HEK293 (cell line): ENCODE results near the gene NME1.

Source experiments
- CTCF ChIA-PET: fragments of 350-600 bp; formaldehyde crosslinking; extraction: SDS; loops from one replicate; lab custom pipeline; 2021; ENCODE audit warnings: antibody characterized with exemption; lab: Yijun Ruan, JAX
- POLR2A ChIA-PET: fragments of 300-600 bp; formaldehyde crosslinking; extraction: SDS; loops from one replicate; lab custom pipeline; 2020; ENCODE audit warnings: antibody characterized with exemption, inconsistent platforms; lab: Yijun Ruan, JAX
- H3K27ac ChIP-seq: fragments of 200-500 bp; sonication (Bioruptor generic); 2 replicates; pipeline ENCODE4 v1.5.1; 2014; ENCODE audit warnings: low read depth, low read length, control low read depth, inconsistent platforms; ENCODE audit errors: extremely low read depth
- H3K36me3 ChIP-seq, 2 experiments: fragments of 200-500 bp in 1 of 2; sonication (Bioruptor generic) in 1 of 2; 1 replicate in 1 of 2; 2 replicates in 1 of 2; pipeline ENCODE4 v1.5.1; 2014 to 2017; ENCODE audit warnings: inconsistent platforms in 2 of 2, low read length in 2 of 2; ENCODE audit not compliant: control insufficient read depth in 2 of 2, insufficient read depth in 1 of 2
- H3K4me1 ChIP-seq: fragments of 200-500 bp; sonication (Bioruptor generic); 2 replicates; pipeline ENCODE4 v1.5.1; 2014; ENCODE audit warnings: mild to moderate bottlenecking, low read length, inconsistent platforms; ENCODE audit not compliant: control insufficient read depth, insufficient read depth
- H3K4me3 ChIP-seq: 2 replicates; pipeline ENCODE4 v1.5.1; 2011; ENCODE audit warnings: low read depth, mild to moderate bottlenecking, control low read depth, low read length, moderate library complexity
- H3K9me3 ChIP-seq: fragments of 200-500 bp; sonication (Bioruptor generic); 2 replicates; pipeline ENCODE4 v1.5.1; 2014; ENCODE audit warnings: low read depth, low read length, inconsistent platforms; ENCODE audit not compliant: control insufficient read depth, insufficient read depth
- KLF16 ChIP-seq: fragments of 450-650 bp; formaldehyde crosslinking; IDR thresholded peaks from 2 replicates; pipeline ENCODE4 v1.5.1; 2017; ENCODE audit warnings: missing biosample characterization, missing genetic modification characterization
- MEIS1 ChIP-seq: sonication (generic); formaldehyde crosslinking; IDR thresholded peaks from 2 replicates; pipeline ENCODE4 v1.8.1; 2022; ENCODE audit warnings: missing genetic modification reagents, mild to moderate bottlenecking, borderline replicate concordance
- RBAK ChIP-seq: fragments of 450-650 bp; formaldehyde crosslinking; IDR thresholded peaks from 2 replicates; pipeline ENCODE4 v1.5.1; 2016; ENCODE audit warnings: missing biosample characterization, missing genetic modification characterization
- REST ChIP-seq: fragments of 450-650 bp; formaldehyde crosslinking; IDR thresholded peaks from 2 replicates; pipeline ENCODE4 v1.5.1; 2016; ENCODE audit warnings: missing biosample characterization, missing genetic modification characterization
- SALL2 ChIP-seq: fragments of 450-650 bp; formaldehyde crosslinking; IDR thresholded peaks from 2 replicates; pipeline ENCODE4 v1.5.0; 2017; ENCODE audit warnings: missing biosample characterization, mild to moderate bottlenecking, missing genetic modification characterization, borderline replicate concordance
- ZBTB1 ChIP-seq: fragments of 450-650 bp; formaldehyde crosslinking; IDR thresholded peaks from 2 replicates; pipeline ENCODE4 v1.5.1; 2016; ENCODE audit warnings: missing biosample characterization, missing genetic modification characterization
- ZBTB17 ChIP-seq: fragments of 450-650 bp; formaldehyde crosslinking; IDR thresholded peaks from 2 replicates; pipeline ENCODE4 v1.5.1; 2016; ENCODE audit warnings: missing biosample characterization, missing genetic modification characterization
- ZBTB48 ChIP-seq: fragments of 450-650 bp; formaldehyde crosslinking; IDR thresholded peaks from 2 replicates; pipeline ENCODE4 v1.5.1; 2016; ENCODE audit warnings: missing biosample characterization, missing genetic modification characterization
- ZFHX2 ChIP-seq: fragments of 450-650 bp; formaldehyde crosslinking; conservative IDR thresholded peaks from 2 replicates; pipeline ENCODE4 v1.5.1; 2016; ENCODE audit warnings: missing biosample characterization, missing genetic modification characterization
- ZNF133 ChIP-seq: fragments of 450-650 bp; formaldehyde crosslinking; IDR thresholded peaks from 2 replicates; pipeline ENCODE4 v1.5.1; 2016; ENCODE audit warnings: missing biosample characterization, missing genetic modification characterization
- ZNF24 ChIP-seq: fragments of 450-650 bp; formaldehyde crosslinking; IDR thresholded peaks from 2 replicates; pipeline ENCODE4 v1.5.1; 2016; ENCODE audit warnings: missing biosample characterization, missing genetic modification characterization
- ZNF248 ChIP-seq: fragments of 450-650 bp; formaldehyde crosslinking; IDR thresholded peaks from 2 replicates; pipeline ENCODE4 v1.5.1; 2017; ENCODE audit warnings: missing biosample characterization, missing genetic modification characterization
- ZNF266 ChIP-seq: fragments of 450-650 bp; formaldehyde crosslinking; IDR thresholded peaks from 2 replicates; pipeline ENCODE4 v1.5.1; 2016; ENCODE audit warnings: missing biosample characterization, missing genetic modification characterization, low read depth
- ZNF292 ChIP-seq: fragments of 450-650 bp; formaldehyde crosslinking; IDR thresholded peaks from 2 replicates; pipeline ENCODE4 v1.5.1; 2016; ENCODE audit warnings: low read depth, missing biosample characterization, missing genetic modification characterization, borderline replicate concordance
- ZNF404 ChIP-seq: fragments of 450-650 bp; formaldehyde crosslinking; IDR thresholded peaks from 2 replicates; pipeline ENCODE4 v1.5.1; 2017; ENCODE audit warnings: missing biosample characterization, missing genetic modification characterization
- ZNF501 ChIP-seq: fragments of 450-650 bp; formaldehyde crosslinking; IDR thresholded peaks from 2 replicates; pipeline ENCODE4 v1.5.1; 2016; ENCODE audit warnings: missing biosample characterization, missing genetic modification characterization
- ZNF707 ChIP-seq: fragments of 450-650 bp; formaldehyde crosslinking; IDR thresholded peaks from 2 replicates; pipeline ENCODE4 v1.5.1; 2016; ENCODE audit warnings: missing biosample characterization, missing genetic modification characterization
- ZSCAN23 ChIP-seq: fragments of 450-650 bp; formaldehyde crosslinking; IDR thresholded peaks from 2 replicates; pipeline ENCODE4 v1.5.1; 2016; ENCODE audit warnings: missing biosample characterization, missing genetic modification characterization
- TF ChIP-seq, protein P1 (sequence below): fragments of 450-650 bp; formaldehyde crosslinking; IDR thresholded peaks from 2 replicates; pipeline ENCODE4 v1.5.1; 2016; ENCODE audit warnings: missing biosample characterization, missing genetic modification characterization, borderline replicate concordance
- TF ChIP-seq, protein P2 (sequence below): fragments of 450-650 bp; formaldehyde crosslinking; IDR thresholded peaks from 2 replicates; pipeline ENCODE4 v1.5.1; 2016; ENCODE audit warnings: missing biosample characterization, missing genetic modification characterization
- TF ChIP-seq, protein P3 (sequence below): fragments of 450-650 bp; formaldehyde crosslinking; IDR thresholded peaks from 2 replicates; pipeline ENCODE4 v1.5.1; 2017; ENCODE audit warnings: missing biosample characterization, mild to moderate bottlenecking, missing genetic modification characterization, moderate library complexity
- TF ChIP-seq, protein P4 (sequence below): fragments of 450-650 bp; formaldehyde crosslinking; IDR thresholded peaks from 2 replicates; pipeline ENCODE4 v1.5.1; 2016; ENCODE audit warnings: missing biosample characterization, missing genetic modification characterization

The NME1 gene

GRCh38 chr17:51153210-51154072 is at the start of gene NME1:
Gene NME1, plus strand, starts transcription at chr17:51153559. Its CDS starts 2,096 bp downstream, at chr17:51155655.
- ChIA-PET POLR2A (interaction anchor here (0.5 to 3.8 kb wide), 15 partner anchors 9 to 446 kb away, joined by 3 to 36 read pairs (median 4); partner anchors contain the start of genes ANKRD40, NME2, SPAG9 and TOB1), CTCF (interaction anchor here (0.6 to 3.8 kb wide), 45 partner anchors 9 to 564 kb away, joined by 3 to 107 read pairs (median 4); partner anchors contain the start of genes NME2, SPAG9 and UTP18)
- peak within 1 kb of the TSS; percentile 72 for H3K4me3 ChIP-seq
- peaks cover 19 to 32% of the 10 kb centered on the region in 2 experiments for H3K36me3 ChIP-seq
- peaks cover 4% of the 10 kb centered on the region; the same call in 1 of the 2 replicates for H3K4me1 ChIP-seq
- peak within 1 kb of the TSS; percentile 76 for H3K27ac ChIP-seq
- H3K9me3 ChIP-seq, result no peaks in the 10 kb centered on the region
- TF ChIP-seq, protein P1, sequence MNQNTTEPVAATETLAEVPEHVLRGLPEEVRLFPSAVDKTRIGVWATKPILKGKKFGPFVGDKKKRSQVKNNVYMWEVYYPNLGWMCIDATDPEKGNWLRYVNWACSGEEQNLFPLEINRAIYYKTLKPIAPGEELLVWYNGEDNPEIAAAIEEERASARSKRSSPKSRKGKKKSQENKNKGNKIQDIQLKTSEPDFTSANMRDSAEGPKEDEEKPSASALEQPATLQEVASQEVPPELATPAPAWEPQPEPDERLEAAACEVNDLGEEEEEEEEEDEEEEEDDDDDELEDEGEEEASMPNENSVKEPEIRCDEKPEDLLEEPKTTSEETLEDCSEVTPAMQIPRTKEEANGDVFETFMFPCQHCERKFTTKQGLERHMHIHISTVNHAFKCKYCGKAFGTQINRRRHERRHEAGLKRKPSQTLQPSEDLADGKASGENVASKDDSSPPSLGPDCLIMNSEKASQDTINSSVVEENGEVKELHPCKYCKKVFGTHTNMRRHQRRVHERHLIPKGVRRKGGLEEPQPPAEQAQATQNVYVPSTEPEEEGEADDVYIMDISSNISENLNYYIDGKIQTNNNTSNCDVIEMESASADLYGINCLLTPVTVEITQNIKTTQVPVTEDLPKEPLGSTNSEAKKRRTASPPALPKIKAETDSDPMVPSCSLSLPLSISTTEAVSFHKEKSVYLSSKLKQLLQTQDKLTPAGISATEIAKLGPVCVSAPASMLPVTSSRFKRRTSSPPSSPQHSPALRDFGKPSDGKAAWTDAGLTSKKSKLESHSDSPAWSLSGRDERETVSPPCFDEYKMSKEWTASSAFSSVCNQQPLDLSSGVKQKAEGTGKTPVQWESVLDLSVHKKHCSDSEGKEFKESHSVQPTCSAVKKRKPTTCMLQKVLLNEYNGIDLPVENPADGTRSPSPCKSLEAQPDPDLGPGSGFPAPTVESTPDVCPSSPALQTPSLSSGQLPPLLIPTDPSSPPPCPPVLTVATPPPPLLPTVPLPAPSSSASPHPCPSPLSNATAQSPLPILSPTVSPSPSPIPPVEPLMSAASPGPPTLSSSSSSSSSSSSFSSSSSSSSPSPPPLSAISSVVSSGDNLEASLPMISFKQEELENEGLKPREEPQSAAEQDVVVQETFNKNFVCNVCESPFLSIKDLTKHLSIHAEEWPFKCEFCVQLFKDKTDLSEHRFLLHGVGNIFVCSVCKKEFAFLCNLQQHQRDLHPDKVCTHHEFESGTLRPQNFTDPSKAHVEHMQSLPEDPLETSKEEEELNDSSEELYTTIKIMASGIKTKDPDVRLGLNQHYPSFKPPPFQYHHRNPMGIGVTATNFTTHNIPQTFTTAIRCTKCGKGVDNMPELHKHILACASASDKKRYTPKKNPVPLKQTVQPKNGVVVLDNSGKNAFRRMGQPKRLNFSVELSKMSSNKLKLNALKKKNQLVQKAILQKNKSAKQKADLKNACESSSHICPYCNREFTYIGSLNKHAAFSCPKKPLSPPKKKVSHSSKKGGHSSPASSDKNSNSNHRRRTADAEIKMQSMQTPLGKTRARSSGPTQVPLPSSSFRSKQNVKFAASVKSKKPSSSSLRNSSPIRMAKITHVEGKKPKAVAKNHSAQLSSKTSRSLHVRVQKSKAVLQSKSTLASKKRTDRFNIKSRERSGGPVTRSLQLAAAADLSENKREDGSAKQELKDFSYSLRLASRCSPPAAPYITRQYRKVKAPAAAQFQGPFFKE, result 0 out of 2 replicates have a peak, but pooled peaks have one; percentile 94
- TF ChIP-seq ZNF707 (tag by site-specific recombination), result peak; percentile 28; the same call in 1 of the 2 replicates
- TF ChIP-seq, protein P2, sequence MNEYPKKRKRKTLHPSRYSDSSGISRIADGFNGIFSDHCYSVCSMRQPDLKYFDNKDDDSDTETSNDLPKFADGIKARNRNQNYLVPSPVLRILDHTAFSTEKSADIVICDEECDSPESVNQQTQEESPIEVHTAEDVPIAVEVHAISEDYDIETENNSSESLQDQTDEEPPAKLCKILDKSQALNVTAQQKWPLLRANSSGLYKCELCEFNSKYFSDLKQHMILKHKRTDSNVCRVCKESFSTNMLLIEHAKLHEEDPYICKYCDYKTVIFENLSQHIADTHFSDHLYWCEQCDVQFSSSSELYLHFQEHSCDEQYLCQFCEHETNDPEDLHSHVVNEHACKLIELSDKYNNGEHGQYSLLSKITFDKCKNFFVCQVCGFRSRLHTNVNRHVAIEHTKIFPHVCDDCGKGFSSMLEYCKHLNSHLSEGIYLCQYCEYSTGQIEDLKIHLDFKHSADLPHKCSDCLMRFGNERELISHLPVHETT, result peak; percentile 100
- TF ChIP-seq KLF16 (tag by site-specific recombination), result peak; percentile 100
- TF ChIP-seq, protein P3, sequence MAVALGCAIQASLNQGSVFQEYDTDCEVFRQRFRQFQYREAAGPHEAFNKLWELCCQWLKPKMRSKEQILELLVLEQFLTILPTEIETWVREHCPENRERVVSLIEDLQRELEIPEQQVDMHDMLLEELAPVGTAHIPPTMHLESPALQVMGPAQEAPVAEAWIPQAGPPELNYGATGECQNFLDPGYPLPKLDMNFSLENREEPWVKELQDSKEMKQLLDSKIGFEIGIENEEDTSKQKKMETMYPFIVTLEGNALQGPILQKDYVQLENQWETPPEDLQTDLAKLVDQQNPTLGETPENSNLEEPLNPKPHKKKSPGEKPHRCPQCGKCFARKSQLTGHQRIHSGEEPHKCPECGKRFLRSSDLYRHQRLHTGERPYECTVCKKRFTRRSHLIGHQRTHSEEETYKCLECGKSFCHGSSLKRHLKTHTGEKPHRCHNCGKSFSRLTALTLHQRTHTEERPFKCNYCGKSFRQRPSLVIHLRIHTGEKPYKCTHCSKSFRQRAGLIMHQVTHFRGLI (tag by site-specific recombination), result peak; percentile 76; the same call in 1 of the 2 replicates
- peak; percentile 100 for TF ChIP-seq ZNF501
- peak; percentile 40; the same call in 1 of the 2 replicates for TF ChIP-seq ZNF404
- TF ChIP-seq ZNF292 (tag by site-specific recombination), result no peak
- TF ChIP-seq RBAK, result peak; percentile 67; the same call in 1 of the 2 replicates
- TF ChIP-seq REST (tag by site-specific recombination), result peak; percentile 85
- no peak for TF ChIP-seq MEIS1 (CRISPR knock-in tag)
- peak; percentile 31; the same call in 1 of the 2 replicates for TF ChIP-seq ZBTB1 (tag by site-specific recombination)
- no peak for TF ChIP-seq ZNF266 (tag by site-specific recombination)
- TF ChIP-seq ZNF248, result no peak; the same call in 1 of the 2 replicates
- TF ChIP-seq ZFHX2, result peak; percentile 100
- TF ChIP-seq SALL2, result peak; percentile 89; the same call in 1 of the 2 replicates
- TF ChIP-seq, protein P4, sequence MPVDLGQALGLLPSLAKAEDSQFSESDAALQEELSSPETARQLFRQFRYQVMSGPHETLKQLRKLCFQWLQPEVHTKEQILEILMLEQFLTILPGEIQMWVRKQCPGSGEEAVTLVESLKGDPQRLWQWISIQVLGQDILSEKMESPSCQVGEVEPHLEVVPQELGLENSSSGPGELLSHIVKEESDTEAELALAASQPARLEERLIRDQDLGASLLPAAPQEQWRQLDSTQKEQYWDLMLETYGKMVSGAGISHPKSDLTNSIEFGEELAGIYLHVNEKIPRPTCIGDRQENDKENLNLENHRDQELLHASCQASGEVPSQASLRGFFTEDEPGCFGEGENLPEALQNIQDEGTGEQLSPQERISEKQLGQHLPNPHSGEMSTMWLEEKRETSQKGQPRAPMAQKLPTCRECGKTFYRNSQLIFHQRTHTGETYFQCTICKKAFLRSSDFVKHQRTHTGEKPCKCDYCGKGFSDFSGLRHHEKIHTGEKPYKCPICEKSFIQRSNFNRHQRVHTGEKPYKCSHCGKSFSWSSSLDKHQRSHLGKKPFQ (tag by site-specific recombination), result 0 out of 2 replicates have a peak, but pooled peaks have one; percentile 45
- TF ChIP-seq ZNF133 (tag by site-specific recombination), result no peak
- peak; percentile 99 for TF ChIP-seq ZSCAN23 (tag by site-specific recombination)
- TF ChIP-seq ZNF24 (tag by site-specific recombination), result peak; percentile 99
- peak; percentile 64 for TF ChIP-seq ZBTB48 (tag by site-specific recombination)
- peak; percentile 97 for TF ChIP-seq ZBTB17 (tag by site-specific recombination)
